ENCODE results near the gene TSHZ2. TPM values are rescaled to one million over a fixed set of nuclear protein-coding genes. Genes with fewer than 3 reads are reported as not detected.

Gene TSHZ2
- total RNA-seq, result 5.2 TPM
- long read RNA-seq, partial matches to known transcripts, result 0 of 4 reads
- long read RNA-seq, other reads (novel, unspliced or antisense), result 3 of 4 reads

GRCh38 chr20:52972190-52972937 is at the start of gene TSHZ2:
Gene TSHZ2 (plus strand): TSS chr20:52972358. CDS start chr20:52973294, 936 bp downstream.
- TF ChIP-seq CTCF (IDR thresholded peaks at IDR 0.05), result no peak
- Histone ChIP-seq H3K27me3 (peaks cover 19% of the 10 kb centered on the region), H3K4me3 (peak within 1 kb of the TSS; percentile 48), H3K9me3 (no peaks in the 10 kb centered on the region), H3K36me3 (no peaks in the 10 kb centered on the region), H3K27ac (peak within 1 kb of the TSS; percentile 36), H3K4me1 (no peaks in the 10 kb centered on the region)
- intact Hi-C loops (cut with DNase I), result no loop called here
- DNase-seq (no peak), ATAC-seq (peak; percentile 50)

GRCh38 chr20:52922436-52922835 is 49.7 kb upstream of the TSHZ2 start:
- no peaks in the 10 kb centered on the region for H3K36me3 ChIP-seq

GRCh38 chr20:52923123-52923937 is 48.8 kb upstream of the TSHZ2 start:
- Histone ChIP-seq H3K36me3 (no peaks in the 10 kb centered on the region), H3K9me3 (no peaks in the 10 kb centered on the region), H3K27me3 (no peaks in the 10 kb centered on the region), H3K4me3 (no peak overlapping the region), H3K4me1 (no peaks in the 10 kb centered on the region), H3K27ac (no peak overlapping the region)
- TF ChIP-seq CTCF (IDR thresholded peaks at IDR 0.05), result no peak
- intact Hi-C loops (cut with DNase I), result no loop called here
- DNase-seq (no peak), ATAC-seq (peak; percentile 38)

More at GRCh38 chr20:52922436-52922835, 49.7 kb upstream of the TSHZ2 start:
- ATAC-seq (no peak), DNase-seq (no peak)
- H3K4me1 ChIP-seq, result no peaks in the 10 kb centered on the region
- H3K27ac ChIP-seq, result no peak overlapping the region
- intact Hi-C loops (cut with DNase I), result no loop called here
- no peaks in the 10 kb centered on the region for H3K9me3 ChIP-seq
- H3K4me3 ChIP-seq, result no peak overlapping the region
- no peak for TF ChIP-seq CTCF (IDR thresholded peaks at IDR 0.05)
- H3K27me3 ChIP-seq, result no peaks in the 10 kb centered on the region

- H3K4me1 ChIP-seq, result no peaks in the 10 kb centered on the region
- intact Hi-C loops (cut with DNase I), result no loop called here
- no peaks in the 10 kb centered on the region for H3K36me3 ChIP-seq
- no peak overlapping the region for H3K4me3 ChIP-seq
- DNase-seq (no peak), ATAC-seq (no peak)
- no peaks in the 10 kb centered on the region for H3K27me3 ChIP-seq
- H3K9me3 ChIP-seq, result no peaks in the 10 kb centered on the region
- H3K27ac ChIP-seq, result no peak overlapping the region
- TF ChIP-seq CTCF (IDR thresholded peaks at IDR 0.05), result no peak
Measured at GRCh38 chr20:52924411-52925271, 47.5 kb upstream of the TSHZ2 start.

- Histone ChIP-seq H3K9me3 (no peaks in the 10 kb centered on the region), H3K4me1 (no peaks in the 10 kb centered on the region), H3K27ac (no peak overlapping the region), H3K27me3 (no peaks in the 10 kb centered on the region), H3K4me3 (no peak overlapping the region), H3K36me3 (no peaks in the 10 kb centered on the region)
- DNase-seq (no peak), ATAC-seq (no peak)
- no peak for TF ChIP-seq CTCF (IDR thresholded peaks at IDR 0.05)
- intact Hi-C loops (cut with DNase I), result no loop called here
Measured at GRCh38 chr20:52926505-52926904, 45.7 kb upstream of the TSHZ2 start.

Data from upper lobe of right lung (tissue), 1 donor.